GM12878 (cell line): ENCODE data around the gene SSMEM1.

Experiments
- BHLHE40 ChIP-seq, 2 experiments: fragments of 450-650 bp in 1 of 2; IDR thresholded peaks; 2 replicates each; pipeline ENCODE4 v1.6.1; 2011 to 2017; ENCODE audit warnings: low read depth in 2 of 2, borderline replicate concordance in 1 of 2, improper control_type of control experiment in 1 of 2, low read length in 1 of 2, mild to moderate bottlenecking in 1 of 2
- POLR2A ChIP-seq: IDR thresholded peaks from 2 replicates; pipeline ENCODE4 v1.6.1; 2011; ENCODE audit warnings: low read depth, mild to moderate bottlenecking, low read length
- TF ChIP-seq, protein P1 (sequence below), 3 experiments: IDR thresholded peaks in 2 of 3; conservative IDR thresholded peaks in 1 of 3; 2 replicates each; pipeline ENCODE4 v1.5.1; 2011; ENCODE audit warnings: low read depth in 3 of 3, low read length in 3 of 3, mild to moderate bottlenecking in 3 of 3, control low read depth in 2 of 3, moderate library complexity in 2 of 3, inconsistent platforms in 1 of 3, mixed read lengths in 1 of 3; ENCODE audit not compliant: control insufficient read depth in 2 of 3, insufficient read depth in 1 of 3; ENCODE audit errors: extremely low read depth in 1 of 3

DNA sequence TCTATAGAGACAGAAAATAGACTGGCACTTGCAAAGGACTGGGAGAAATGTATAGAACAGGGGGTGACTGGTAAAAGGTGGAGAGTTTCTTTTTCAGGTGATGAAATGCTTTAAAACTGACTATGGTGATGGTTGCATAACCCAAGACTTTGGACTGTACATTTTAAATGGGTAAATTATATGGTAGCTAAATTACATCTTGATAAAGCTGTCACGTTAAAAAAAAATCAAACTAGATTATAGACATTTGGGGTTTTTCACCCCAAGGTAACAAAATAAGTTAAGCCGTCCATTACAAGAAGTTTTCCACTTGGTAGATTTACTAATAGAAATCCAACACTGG is 26.4 kb upstream of the SSMEM1 start:
- TF ChIP-seq POLR2A: no peak
- TF ChIP-seq, protein P1, sequence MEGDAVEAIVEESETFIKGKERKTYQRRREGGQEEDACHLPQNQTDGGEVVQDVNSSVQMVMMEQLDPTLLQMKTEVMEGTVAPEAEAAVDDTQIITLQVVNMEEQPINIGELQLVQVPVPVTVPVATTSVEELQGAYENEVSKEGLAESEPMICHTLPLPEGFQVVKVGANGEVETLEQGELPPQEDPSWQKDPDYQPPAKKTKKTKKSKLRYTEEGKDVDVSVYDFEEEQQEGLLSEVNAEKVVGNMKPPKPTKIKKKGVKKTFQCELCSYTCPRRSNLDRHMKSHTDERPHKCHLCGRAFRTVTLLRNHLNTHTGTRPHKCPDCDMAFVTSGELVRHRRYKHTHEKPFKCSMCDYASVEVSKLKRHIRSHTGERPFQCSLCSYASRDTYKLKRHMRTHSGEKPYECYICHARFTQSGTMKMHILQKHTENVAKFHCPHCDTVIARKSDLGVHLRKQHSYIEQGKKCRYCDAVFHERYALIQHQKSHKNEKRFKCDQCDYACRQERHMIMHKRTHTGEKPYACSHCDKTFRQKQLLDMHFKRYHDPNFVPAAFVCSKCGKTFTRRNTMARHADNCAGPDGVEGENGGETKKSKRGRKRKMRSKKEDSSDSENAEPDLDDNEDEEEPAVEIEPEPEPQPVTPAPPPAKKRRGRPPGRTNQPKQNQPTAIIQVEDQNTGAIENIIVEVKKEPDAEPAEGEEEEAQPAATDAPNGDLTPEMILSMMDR (IDR thresholded peaks at IDR 0.05 in 2 of 3, conservative IDR thresholded peaks at IDR 0.05 in 1 of 3; ENCODE audit: control insufficient read depth in 2 of 3, extremely low read depth in 1 of 3, insufficient read depth in 1 of 3, low read depth in 3 of 3, low read length in 3 of 3): no peak
- no peak for TF ChIP-seq BHLHE40 (IDR thresholded peaks at IDR 0.05; ENCODE audit: borderline replicate concordance in 1 of 2, low read depth in 2 of 2, low read length in 1 of 2)
